ENCODE measurements around the gene FYCO1.

GRCh38 chr3:45976191-45977091 lies 19.2 kb downstream of the FYCO1 start:
- no peak for TF ChIP-seq CTCF (optimal IDR thresholded peaks at IDR 0.05 in 1 of 3, IDR thresholded peaks at IDR 0.05 in 1 of 3, conservative IDR thresholded peaks at IDR 0.05 in 1 of 3; ENCODE audit: extremely low read depth in 1 of 3, insufficient read depth in 2 of 3, low read length in 3 of 3)
- TF ChIP-seq EZH2 (IDR thresholded peaks at IDR 0.05; ENCODE audit: low read length): no peak
